Renal cortical epithelial cell (primary cell): ENCODE measurements around the gene SMIM20. TPM values are rescaled to one million over a fixed set of nuclear protein-coding genes. Genes with fewer than 3 reads are reported as not detected.
A peak's percentile ranks its signal among the peaks of the same experiment; 100 is the strongest.

Experiments
- DNase-seq: peaks from one replicate; pipeline ENCODE4 v3.0.0-alpha.2; 2011; ENCODE audit warnings: low read depth
- total RNA-seq: library from RNA; depleted of rRNA; stranded (reverse); fragments of >200 nt; gene quantifications from 2 replicates; pipeline ENCODE4 v1.2.3, GENCODE V29; 2014

Gene SMIM20
- total RNA-seq, 1 donor from 2014 or later, result 39.2 TPM

DNA sequence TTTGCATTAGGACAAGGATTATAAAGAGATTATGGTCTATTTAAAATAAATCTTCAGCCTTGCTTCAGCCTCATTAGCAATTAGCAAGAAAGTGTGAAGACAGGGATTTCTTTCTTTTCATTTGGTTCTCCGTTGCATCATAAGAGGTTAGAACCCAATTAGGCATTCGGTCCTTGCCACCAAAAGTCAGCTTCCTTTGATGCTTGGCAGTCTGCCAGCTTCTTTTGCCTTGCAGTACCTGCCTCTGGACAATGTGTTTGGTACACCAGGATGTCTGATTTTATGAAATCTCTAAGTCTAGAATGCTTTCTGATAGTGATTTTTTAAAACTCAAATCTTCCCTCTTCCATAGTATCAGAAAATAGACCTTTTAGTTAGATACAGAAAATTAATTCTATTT, 12.4 kb downstream of the SMIM20 start:
- DNase-seq, result no peak

GRCh38 chr4:25927361-25928195, 13.6 kb downstream of the SMIM20 start:
- DNase-seq, result no peak

DNA sequence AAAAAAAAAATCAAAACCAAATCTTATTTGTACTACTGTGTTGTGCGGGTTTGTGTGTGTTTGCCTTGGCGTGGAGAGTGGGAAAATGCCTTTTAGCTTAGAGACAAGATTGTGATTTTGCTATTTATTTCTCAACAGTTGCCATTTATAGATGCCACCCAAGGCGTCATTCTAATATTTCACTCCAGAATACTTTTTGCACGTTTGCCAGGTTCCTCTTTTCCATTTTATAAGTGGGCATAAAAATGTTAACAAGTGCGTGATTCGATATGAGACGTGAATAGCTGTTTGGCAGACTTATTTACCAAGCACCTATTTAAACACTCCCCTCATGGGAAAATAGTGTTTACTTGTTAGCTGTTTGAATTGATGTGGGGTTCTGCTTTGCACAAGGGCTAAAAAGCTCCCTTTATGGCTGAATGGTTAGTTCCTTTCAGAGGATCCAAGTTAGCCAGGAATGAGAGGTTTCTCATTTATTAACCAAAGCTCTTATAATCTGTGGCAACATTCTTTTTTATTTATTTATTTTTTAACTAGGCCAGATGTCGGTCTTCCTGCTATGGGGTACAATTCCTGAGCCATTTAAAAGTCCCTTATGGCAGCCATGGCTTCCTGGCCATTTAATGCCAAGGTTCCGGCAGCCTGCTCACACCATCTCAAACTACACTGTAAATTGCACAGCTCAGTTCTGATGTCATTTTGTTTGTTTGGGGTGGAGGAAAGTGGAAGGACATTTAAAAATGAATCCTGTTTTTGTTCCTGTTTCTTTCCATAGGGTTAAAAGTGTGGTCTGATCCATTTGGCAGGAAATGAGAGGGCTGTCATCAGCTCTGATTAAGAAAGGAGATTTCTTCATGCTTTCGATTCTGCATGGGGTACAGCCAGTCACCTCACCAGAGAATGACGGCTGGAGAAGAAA, 14.6 kb downstream of the SMIM20 start:
- peak; percentile 22 for DNase-seq

DNA sequence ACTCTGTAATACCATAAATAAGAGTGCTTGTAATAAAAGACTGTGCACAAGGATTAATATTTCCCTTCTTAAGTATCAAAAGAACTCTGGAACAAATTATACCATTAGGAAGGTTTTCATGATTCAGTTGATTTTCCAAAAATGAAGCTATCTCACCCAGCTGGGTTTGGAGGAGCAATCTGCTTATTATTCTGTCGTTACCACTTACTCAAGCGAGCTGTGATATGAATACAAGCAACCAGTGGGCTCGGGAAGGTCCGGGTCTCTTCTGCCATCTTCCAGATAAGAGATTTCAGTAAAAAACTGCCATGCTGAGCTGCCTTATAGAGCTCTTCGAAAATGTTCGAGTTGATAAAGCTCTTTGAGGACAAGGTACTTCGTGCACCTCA, 15.3 kb downstream of the SMIM20 start:
- DNase-seq, result no peak

- no peak for DNase-seq
These were observed 16.8 kb downstream of the SMIM20 start for GRCh38 chr4:25930731-25931354.

- DNase-seq, result no peak
These were observed 22.7 kb downstream of the SMIM20 start for GRCh38 chr4:25936696-25937095.

DNA sequence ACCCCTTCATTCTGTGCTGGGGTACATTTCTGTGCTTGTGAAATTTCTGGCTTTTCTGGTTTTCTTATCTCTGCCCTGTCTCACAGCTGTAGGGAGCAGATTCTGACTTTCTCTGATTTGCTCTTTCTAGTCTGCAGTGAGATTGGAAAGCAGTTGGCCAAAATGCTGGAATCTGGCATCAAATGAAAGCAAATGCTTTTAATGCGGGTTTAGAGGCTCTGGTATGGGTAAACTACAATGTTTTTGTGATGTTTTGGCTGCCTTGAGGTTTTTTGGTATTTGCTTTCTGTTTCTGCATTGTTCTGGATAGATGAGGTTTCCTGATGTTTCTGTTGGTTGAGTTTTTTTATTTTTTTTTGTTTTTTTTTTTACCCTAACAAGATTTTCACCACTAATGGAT, 23.8 kb downstream of the SMIM20 start:
- peak; percentile 25 for DNase-seq

GRCh38 chr4:25938366-25938765, 24.3 kb downstream of the SMIM20 start:
- DNase-seq, result no peak

GRCh38 chr4:25938787-25939186, 24.8 kb downstream of the SMIM20 start:
- peak; percentile 88 for DNase-seq

DNA sequence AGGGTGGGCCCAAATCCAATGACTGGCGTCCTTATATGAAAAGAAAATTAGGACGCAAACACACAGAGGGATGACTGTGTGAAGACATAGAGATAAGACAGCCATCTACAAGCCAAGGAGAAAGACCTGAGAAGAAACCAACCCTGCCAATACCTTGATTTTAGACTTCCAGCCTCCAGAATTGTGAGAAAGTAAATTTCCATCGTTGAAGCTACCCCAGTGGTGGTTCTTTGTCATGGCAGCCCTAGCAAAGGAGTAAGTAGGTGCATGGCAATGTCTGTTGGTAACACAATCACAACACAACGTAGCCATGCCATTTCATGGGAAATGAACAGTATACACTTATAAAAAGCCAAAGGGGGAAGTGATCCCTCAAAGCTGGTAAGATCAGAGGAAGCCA, 25.3 kb downstream of the SMIM20 start:
- DNase-seq, result no peak

- DNase-seq, result no peak
These were observed 27.6 kb downstream of the SMIM20 start for GRCh38 chr4:25941457-25942221.

- DNase-seq, result no peak
These were observed 29.3 kb downstream of the SMIM20 start for GRCh38 chr4:25943312-25943711.

DNA sequence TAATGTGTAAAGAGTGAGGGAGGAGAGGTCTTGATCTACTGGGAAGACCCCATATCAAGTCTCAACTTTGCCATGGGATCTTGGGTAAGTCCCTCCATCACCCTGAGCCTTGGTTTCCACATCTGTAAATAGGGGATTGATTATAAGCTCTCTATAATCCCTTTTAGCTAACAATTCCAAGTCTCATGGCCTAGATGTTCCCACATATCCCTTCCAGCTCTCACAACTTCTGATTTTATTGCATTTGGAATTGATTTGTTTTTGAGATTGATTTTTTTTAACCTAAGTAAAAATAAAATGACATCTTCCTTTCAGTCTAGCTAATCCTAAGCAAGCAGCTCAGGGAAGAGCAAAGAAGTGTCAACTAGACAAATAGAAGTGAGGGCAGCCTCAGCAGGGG, 29.8 kb downstream of the SMIM20 start:
- no peak for DNase-seq

GRCh38 chr4:25948051-25948450, 34.0 kb downstream of the SMIM20 start:
- no peak for DNase-seq

DNA sequence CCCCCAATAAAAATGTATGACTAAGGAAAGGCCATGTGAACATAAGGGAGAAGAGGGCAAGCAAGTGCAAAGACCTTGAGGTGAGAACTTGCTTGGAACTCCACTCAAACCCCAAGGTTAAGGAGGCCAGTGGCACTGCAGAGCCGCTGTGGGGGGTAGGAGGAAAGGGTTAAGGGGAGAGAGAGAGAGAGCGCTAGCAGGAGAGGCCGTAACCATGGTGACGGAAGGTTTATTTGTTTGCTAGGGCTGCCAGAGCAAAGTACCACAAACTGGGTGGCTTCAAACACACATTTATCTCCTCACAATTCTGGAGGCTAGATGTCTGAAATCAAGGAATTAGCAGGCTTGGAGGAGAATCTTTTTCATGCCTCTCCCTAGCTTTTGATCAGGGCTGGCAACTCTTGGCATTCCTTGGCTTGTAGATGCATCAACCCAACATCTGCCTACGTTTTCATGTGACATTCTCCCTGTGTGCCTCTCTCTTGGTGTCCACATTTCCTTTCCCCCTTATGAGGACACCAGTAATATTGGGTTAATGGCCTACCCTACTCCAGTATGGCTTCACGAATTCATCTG, 35.2 kb downstream of the SMIM20 start:
- DNase-seq, result peak; percentile 58

DNA sequence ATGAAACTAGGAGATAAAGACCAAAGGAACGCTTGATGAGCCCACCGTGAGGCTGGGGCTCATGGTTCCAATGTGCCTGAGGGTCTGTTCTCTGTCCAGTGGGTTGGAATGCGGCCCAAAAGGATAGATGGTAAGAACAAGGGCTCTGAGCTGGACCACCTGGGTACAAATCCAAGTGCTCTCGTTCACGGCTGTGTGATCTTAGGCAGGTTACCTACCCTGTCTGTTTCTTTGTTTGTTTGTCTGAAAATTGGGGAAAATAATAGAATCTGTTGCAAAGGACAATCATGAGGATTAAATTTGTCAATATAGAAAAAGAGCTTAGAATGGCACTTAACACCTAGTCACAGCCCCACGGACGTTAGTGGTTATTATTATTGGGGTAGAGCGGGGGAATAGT, 36.0 kb downstream of the SMIM20 start:
- no peak for DNase-seq

DNA sequence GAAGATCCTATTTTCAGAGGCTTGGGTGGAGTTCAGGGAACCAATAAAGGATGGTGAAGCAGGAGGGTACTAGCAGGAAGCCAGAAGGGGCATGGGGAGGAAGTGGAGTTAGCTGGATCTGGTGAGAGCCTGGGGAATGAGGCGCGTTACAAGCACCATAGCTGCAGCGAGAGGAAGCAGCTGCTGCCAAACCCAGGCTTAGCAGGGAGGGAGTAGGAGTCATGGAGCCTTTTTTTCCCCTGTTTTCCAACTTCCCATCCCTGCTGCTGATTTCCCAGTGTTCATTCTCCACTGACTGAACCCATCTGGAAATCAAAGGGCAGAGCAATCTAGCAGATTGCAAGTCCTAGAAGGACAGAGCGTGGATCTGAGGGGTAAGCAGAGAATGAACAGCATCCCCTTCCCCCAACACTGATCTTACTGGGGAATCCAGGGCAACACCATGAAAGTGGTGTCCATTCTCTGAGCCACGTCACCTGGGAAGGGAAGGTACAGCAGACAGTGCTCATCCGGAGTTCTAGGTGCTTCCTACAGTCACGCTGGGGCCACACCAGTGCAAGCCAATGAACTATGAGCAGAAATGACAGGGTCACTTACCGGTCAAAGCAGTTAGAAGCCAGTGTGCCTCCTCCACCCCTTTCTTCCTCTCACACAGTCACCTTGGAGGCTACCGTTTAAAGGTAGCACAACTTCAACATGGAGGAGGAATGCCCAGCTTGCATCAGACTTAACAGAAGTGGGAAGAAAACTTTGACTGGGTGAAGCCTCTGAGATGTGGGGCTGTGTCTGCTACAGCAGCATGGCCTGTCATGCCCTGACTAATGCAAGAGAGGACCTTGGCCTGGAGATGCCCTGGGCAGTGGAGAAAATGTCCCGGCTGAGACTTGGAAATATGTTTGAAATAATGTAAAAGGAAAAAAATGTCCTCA, 36.7 kb downstream of the SMIM20 start:
- DNase-seq, result no peak

DNA sequence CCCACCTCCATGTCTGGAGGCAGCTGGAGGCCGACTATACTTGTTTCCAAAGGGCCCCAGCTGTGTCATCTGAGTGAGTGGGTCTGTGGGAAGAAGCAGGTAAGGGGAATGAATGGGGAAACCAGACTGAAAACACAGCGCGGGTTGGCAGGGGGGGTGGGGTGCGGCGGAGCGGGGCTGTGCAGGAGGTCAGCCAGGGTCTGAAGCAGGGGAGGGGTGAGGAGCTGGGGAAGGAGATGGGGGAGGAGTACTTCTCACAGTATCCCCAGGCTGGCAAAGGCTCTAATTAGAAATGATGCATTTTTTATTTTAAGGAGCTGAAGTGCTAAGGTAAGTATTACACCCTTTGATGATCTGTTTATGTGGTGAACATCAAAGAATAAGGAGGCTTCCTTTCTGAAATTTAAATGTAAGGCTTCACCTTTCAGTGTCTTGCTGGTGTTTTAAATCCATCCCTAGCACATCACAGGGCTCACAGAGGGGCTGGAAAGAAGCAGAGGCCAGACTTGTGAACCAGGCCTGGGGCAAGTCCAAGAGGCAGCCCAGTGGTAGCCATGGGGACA, 37.5 kb downstream of the SMIM20 start:
- DNase-seq, result no peak

DNA sequence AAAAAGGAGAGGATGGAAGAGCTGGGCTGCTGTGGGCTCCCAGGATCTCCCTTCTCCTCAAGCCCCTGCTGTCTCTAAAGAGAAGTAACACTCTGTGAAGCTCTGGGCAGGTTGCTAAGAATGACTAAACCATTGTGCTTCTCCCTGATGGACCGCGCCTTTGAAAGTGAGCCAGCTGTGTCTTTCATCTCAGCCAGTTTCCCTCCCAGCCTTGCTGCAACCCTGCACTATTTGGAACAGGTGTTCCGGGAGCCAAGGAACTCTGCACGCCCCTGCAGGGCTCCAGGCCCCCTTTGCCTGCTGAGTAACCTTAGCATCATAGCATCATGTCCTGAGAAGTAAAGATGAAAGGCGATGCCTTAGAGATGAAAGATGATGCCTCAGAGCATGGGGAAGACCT, 39.7 kb downstream of the SMIM20 start:
- peak; percentile 36 for DNase-seq
